K562 (cell line): ENCODE results near the gene SF3B1. TPM values are rescaled to one million over a fixed set of nuclear protein-coding genes. Genes with fewer than 3 reads are reported as not detected.

Source experiments
- ARID1B ChIP-seq: fragments of 450-650 bp; IDR thresholded peaks from 2 replicates; pipeline ENCODE4 v1.6.1; 2016; ENCODE audit warnings: antibody characterized with exemption, mild to moderate bottlenecking, inconsistent platforms
- ATF1 ChIP-seq, 2 experiments: fragments of 450-650 bp in 1 of 2; IDR thresholded peaks; 2 replicates each; pipeline ENCODE4 v1.6.1; 2016; ENCODE audit warnings: missing compliant biosample characterization in 1 of 2, missing genetic modification characterization in 1 of 2
- BCOR ChIP-seq: fragments of 450-650 bp; IDR thresholded peaks from 2 replicates; pipeline ENCODE4 v1.6.1; 2016
- BMI1 ChIP-seq: fragments of 150-350 bp; IDR thresholded peaks from 2 replicates; pipeline ENCODE4 v1.6.1; 2014; ENCODE audit warnings: low read length
- CC2D1A ChIP-seq: fragments of 450-650 bp; IDR thresholded peaks from 2 replicates; pipeline ENCODE4 v1.6.1; 2017; ENCODE audit warnings: mild to moderate bottlenecking
- DIDO1 ChIP-seq: fragments of 450-650 bp; IDR thresholded peaks from 2 replicates; pipeline ENCODE4 v1.6.1; 2016; ENCODE audit warnings: low read depth, missing biosample characterization, missing genetic modification characterization
- EHMT2 ChIP-seq: fragments of 450-650 bp; IDR thresholded peaks from 2 replicates; pipeline ENCODE4 v1.6.1; 2018; ENCODE audit warnings: antibody characterized with exemption
- ETS2 ChIP-seq: IDR thresholded peaks from 2 replicates; pipeline ENCODE4 v1.6.1; 2016; ENCODE audit warnings: borderline replicate concordance, missing genetic modification characterization, mild to moderate bottlenecking, moderate library complexity, missing compliant biosample characterization; ENCODE audit not compliant: poor library complexity, severe bottlenecking
- KDM5B ChIP-seq: fragments of 200-600 bp; sonication (generic); IDR thresholded peaks from 2 replicates; pipeline ENCODE4 v1.6.1; 2012; ENCODE audit warnings: low read depth, mild to moderate bottlenecking, moderate library complexity, low read length, control low read depth, inconsistent platforms; ENCODE audit not compliant: insufficient replicate concordance
- NELFE ChIP-seq: IDR thresholded peaks from 2 replicates; pipeline ENCODE4 v1.6.1; 2011; ENCODE audit warnings: mild to moderate bottlenecking; ENCODE audit not compliant: insufficient read depth, insufficient read length
- PHF8 ChIP-seq: fragments of 200-600 bp; sonication (generic); IDR thresholded peaks from 2 replicates; pipeline ENCODE4 v1.6.1; 2012; ENCODE audit warnings: mixed run types, mild to moderate bottlenecking, inconsistent platforms, low read length, moderate library complexity, borderline replicate concordance
- PURB ChIP-seq: sonication (generic); formaldehyde crosslinking; IDR thresholded peaks from 2 replicates; pipeline ENCODE4 v1.9.0; 2021; ENCODE audit warnings: low read depth, mild to moderate bottlenecking, missing genetic modification reagents
- PYGO2 ChIP-seq: fragments of 450-650 bp; IDR thresholded peaks from 2 replicates; pipeline ENCODE4 v1.6.1; 2016; ENCODE audit warnings: mild to moderate bottlenecking, missing genetic modification characterization, moderate library complexity, missing compliant biosample characterization
- SRF ChIP-seq, 2 experiments: fragments of 250-450, 450-650 bp in 1 of 2; sonication (Bioruptor Pico) in 1 of 2; sonication (generic) in 1 of 2; formaldehyde crosslinking; IDR thresholded peaks; 2 replicates each; pipeline versions ENCODE4 v1.5.0 to v1.5.1; 2020 to 2022; ENCODE audit warnings: mild to moderate bottlenecking in 1 of 2, missing genetic modification reagents in 1 of 2
- TAL1 ChIP-seq: fragments of 450-650 bp; IDR thresholded peaks from 2 replicates; pipeline ENCODE4 v1.6.1; 2016; ENCODE audit warnings: mild to moderate bottlenecking
- TFAM ChIP-seq: fragments of 250-450 bp; sonication (Bioruptor Pico); conservative IDR thresholded peaks from 2 replicates; pipeline ENCODE4 v1.5.0; 2021; ENCODE audit warnings: mild to moderate bottlenecking, moderate library complexity
- ZKSCAN3 ChIP-seq: fragments of 250-450 bp; sonication (Bioruptor Pico); IDR thresholded peaks from 2 replicates; pipeline ENCODE4 v1.4.0; 2020
- ZNF124 ChIP-seq: sonication (generic); formaldehyde crosslinking; IDR thresholded peaks from 2 replicates; pipeline ENCODE4 v1.8.1; 2022; ENCODE audit warnings: missing genetic modification reagents
- ZNF143 ChIP-seq: sonication (generic); formaldehyde crosslinking; IDR thresholded peaks from 2 replicates; pipeline ENCODE4 v1.9.0; 2022; ENCODE audit warnings: mild to moderate bottlenecking, missing genetic modification reagents
- ZNF311 ChIP-seq: fragments of 250-450 bp; sonication (Bioruptor Pico); IDR thresholded peaks from 2 replicates; pipeline ENCODE4 v1.4.0; 2020; ENCODE audit warnings: mild to moderate bottlenecking, moderate library complexity
- ZNF830 ChIP-seq: fragments of 250-450 bp; sonication (Bioruptor Pico); IDR thresholded peaks from 2 replicates; pipeline ENCODE4 v1.5.0; 2021; ENCODE audit warnings: mild to moderate bottlenecking
- polyA plus RNA-seq, 8 experiments: library from polyadenylated mRNA; depleted of rRNA in 4 of 8; stranded (reverse) in 5 of 8; unstranded in 3 of 8; fragments of >200 nt; fragmentation: Nextera tagmentation in 2 of 8; fragmentation: Illumina TruSeq in 1 of 8; extraction: Ambion mirVana in 2 of 8; extraction: Trizol in 1 of 8; gene quantifications; 2 replicates each; pipeline versions ENCODE4 v1.2.1 to v1.2.3, GENCODE V29; 2011 to 2014; ENCODE audit warnings: inconsistent platforms in 1 of 8, missing spikeins in 1 of 8
- total RNA-seq, 7 experiments: library from RNA; depleted of rRNA in 6 of 7; stranded (reverse); fragments of >200 nt in 6 of 7; fragmentation: Illumina TruSeq in 2 of 7; extraction: Trizol in 2 of 7; gene quantifications; 2 replicates each; pipeline versions ENCODE4 v1.2.1 to v1.2.3, GENCODE V29; 2011 to 2021; ENCODE audit warnings: low replicate concordance in 1 of 7
- TF ChIP-seq, protein P1 (sequence below): fragments of 200-400 bp; formaldehyde crosslinking; IDR thresholded peaks from 2 replicates; pipeline ENCODE4 v1.6.1; 2017; ENCODE audit warnings: mild to moderate bottlenecking, low read depth, low read length, moderate library complexity
- TF ChIP-seq, protein P2 (sequence below): sonication (generic); formaldehyde crosslinking; IDR thresholded peaks from 2 replicates; pipeline ENCODE4 v1.8.0; 2022; ENCODE audit warnings: missing genetic modification reagents, mild to moderate bottlenecking, borderline replicate concordance
- TF ChIP-seq, protein P3 (sequence below): IDR thresholded peaks from 2 replicates; pipeline ENCODE4 v1.6.1; 2011; ENCODE audit not compliant: insufficient read length; ENCODE audit errors: extremely low read depth
- TF ChIP-seq, protein P4 (sequence below): sonication (generic); formaldehyde crosslinking; IDR thresholded peaks from 2 replicates; pipeline ENCODE4 v1.8.0; 2022; ENCODE audit warnings: mild to moderate bottlenecking, missing genetic modification reagents

Gene SF3B1
- total and polyA plus RNA-seq, 9 of the 15 experiments (the other 6 are each of a cell fraction or from before 2014, with no cell fraction given) = 96.2 to 377 (median 177) TPM

- TF ChIP-seq, protein P1, sequence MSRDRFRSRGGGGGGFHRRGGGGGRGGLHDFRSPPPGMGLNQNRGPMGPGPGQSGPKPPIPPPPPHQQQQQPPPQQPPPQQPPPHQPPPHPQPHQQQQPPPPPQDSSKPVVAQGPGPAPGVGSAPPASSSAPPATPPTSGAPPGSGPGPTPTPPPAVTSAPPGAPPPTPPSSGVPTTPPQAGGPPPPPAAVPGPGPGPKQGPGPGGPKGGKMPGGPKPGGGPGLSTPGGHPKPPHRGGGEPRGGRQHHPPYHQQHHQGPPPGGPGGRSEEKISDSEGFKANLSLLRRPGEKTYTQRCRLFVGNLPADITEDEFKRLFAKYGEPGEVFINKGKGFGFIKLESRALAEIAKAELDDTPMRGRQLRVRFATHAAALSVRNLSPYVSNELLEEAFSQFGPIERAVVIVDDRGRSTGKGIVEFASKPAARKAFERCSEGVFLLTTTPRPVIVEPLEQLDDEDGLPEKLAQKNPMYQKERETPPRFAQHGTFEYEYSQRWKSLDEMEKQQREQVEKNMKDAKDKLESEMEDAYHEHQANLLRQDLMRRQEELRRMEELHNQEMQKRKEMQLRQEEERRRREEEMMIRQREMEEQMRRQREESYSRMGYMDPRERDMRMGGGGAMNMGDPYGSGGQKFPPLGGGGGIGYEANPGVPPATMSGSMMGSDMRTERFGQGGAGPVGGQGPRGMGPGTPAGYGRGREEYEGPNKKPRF = no peak
- TF ChIP-seq TAL1 = no peak
- TF ChIP-seq BCOR = no peak
- TF ChIP-seq SRF (CRISPR knock-in tag; IDR thresholded peaks at IDR 0.05) = no peak
- TF ChIP-seq KDM5B = peak; percentile 79
- TF ChIP-seq ARID1B = no peak
- peak; percentile 83 for TF ChIP-seq ZNF143
- TF ChIP-seq PYGO2 (tag) = no peak
- no peak for TF ChIP-seq PURB (CRISPR knock-in tag)
- TF ChIP-seq CC2D1A = no peak
- TF ChIP-seq, protein P2, sequence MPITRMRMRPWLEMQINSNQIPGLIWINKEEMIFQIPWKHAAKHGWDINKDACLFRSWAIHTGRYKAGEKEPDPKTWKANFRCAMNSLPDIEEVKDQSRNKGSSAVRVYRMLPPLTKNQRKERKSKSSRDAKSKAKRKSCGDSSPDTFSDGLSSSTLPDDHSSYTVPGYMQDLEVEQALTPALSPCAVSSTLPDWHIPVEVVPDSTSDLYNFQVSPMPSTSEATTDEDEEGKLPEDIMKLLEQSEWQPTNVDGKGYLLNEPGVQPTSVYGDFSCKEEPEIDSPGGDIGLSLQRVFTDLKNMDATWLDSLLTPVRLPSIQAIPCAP (CRISPR knock-in tag) = no peak
- TF ChIP-seq, protein P3, sequence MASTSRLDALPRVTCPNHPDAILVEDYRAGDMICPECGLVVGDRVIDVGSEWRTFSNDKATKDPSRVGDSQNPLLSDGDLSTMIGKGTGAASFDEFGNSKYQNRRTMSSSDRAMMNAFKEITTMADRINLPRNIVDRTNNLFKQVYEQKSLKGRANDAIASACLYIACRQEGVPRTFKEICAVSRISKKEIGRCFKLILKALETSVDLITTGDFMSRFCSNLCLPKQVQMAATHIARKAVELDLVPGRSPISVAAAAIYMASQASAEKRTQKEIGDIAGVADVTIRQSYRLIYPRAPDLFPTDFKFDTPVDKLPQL = no peak
- no peak for TF ChIP-seq BMI1
- no peak for TF ChIP-seq ZNF311 (CRISPR knock-in tag)
- TF ChIP-seq TFAM (CRISPR knock-in tag) = no peak
- no peak for TF ChIP-seq ETS2 (tag)
- no peak for TF ChIP-seq ZNF124 (CRISPR knock-in tag)
- no peak for TF ChIP-seq NELFE
- TF ChIP-seq, protein P4, sequence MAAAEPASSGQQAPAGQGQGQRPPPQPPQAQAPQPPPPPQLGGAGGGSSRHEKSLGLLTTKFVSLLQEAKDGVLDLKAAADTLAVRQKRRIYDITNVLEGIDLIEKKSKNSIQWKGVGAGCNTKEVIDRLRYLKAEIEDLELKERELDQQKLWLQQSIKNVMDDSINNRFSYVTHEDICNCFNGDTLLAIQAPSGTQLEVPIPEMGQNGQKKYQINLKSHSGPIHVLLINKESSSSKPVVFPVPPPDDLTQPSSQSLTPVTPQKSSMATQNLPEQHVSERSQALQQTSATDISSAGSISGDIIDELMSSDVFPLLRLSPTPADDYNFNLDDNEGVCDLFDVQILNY (CRISPR knock-in tag) = no peak
- no peak for TF ChIP-seq EHMT2
- no peak for TF ChIP-seq DIDO1 (tag)
- TF ChIP-seq ZNF830 (CRISPR knock-in tag) = no peak
- no peak for TF ChIP-seq ZKSCAN3 (CRISPR knock-in tag)
- no peak for TF ChIP-seq ATF1 (CRISPR knock-in tag; IDR thresholded peaks at IDR 0.05)
- TF ChIP-seq ATF1 (tag; IDR thresholded peaks at IDR 0.05) = peak; percentile 71
- TF ChIP-seq PHF8 = peak; percentile 83
These were observed at the start of gene SF3B1 (continued) for GRCh38 chr2:197434541-197435513.
